RPMI8226 (cell line): Measurements from ENCODE around the gene FOSL1.
"Not testable (repeated sequence)": the region's sequence is repeated elsewhere in the genome, so short reads cannot be mapped to it uniquely, and the experiment has no call there.

Experiments
- DNase-seq: peaks from one replicate; pipeline ENCODE4 v3.0.0-alpha.2; 2015

Gene FOSL1

GRCh38 chr11:65849771-65850216, 50.4 kb downstream of the FOSL1 start:
- no peak for DNase-seq

GRCh38 chr11:65849366-65849765, 50.8 kb downstream of the FOSL1 start:
- no peak for DNase-seq

- not testable (repeated sequence) for DNase-seq
Measured at GRCh38 chr11:65848693-65849092, 51.5 kb downstream of the FOSL1 start.

- DNase-seq, result no peak
Measured at GRCh38 chr11:65847746-65848145, 52.4 kb downstream of the FOSL1 start.

- no peak for DNase-seq
Measured at GRCh38 chr11:65844231-65844872, 55.8 kb downstream of the FOSL1 start.

- no peak for DNase-seq
Measured at GRCh38 chr11:65843811-65844210, 56.4 kb downstream of the FOSL1 start.

GRCh38 chr11:65842144-65842543, 58.0 kb downstream of the FOSL1 start:
- DNase-seq, result no peak
